HG03565 (cell line): Measurements from ENCODE around the gene PCGF3.

Source experiments
- ATAC-seq: cut with Tn5 transposase; IDR thresholded peaks from one replicate; pipeline ENCODE4 v1.9.1; 2021; ENCODE audit warnings: mild to moderate bottlenecking, moderate library complexity; ENCODE audit not compliant: unreplicated experiment

PCGF3 gene

DNA sequence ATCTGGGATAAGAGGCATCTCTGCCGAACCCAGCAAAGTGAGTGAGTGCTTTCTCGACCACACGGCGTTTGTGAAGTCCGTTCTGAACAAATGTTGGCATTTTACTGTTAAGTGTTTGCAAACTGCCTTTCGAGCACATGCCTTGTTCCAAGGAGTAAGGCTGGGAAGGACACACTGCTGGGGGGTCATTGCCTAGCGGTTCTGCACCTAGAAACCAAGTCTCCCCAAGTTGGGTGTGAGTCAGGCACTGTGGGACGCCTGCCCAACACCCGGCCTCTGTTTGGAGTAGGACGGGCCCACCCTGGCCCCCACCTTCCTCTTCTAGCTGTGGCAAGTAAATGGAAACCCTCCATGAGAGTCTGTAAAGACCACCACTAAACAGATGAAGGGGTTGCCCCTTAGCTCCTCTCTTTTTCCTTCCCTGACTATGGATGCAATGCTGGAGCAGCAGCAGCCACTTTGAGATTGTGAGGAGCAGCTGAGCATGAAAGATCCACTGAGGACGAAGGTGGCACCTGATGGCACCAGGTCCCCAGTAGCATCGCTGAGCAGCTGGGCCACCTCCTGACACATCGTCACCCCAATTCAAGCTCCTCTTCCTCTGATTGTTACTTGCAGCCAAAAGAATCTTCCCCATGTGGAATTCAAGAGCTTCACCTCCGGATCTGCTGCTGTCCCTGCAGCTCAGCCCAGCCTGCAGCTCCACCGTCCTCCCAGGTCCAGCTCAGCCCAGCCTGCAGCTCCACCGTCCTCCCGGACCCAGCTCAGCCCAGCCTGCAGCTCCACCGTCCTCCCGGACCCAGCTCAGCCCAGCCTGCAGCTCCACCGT is 114.0 kb downstream of the PCGF3 start:
- no peak for ATAC-seq
